DND-41 (cell line): ENCODE data around the gene ZNF316.

Source experiments
- ATAC-seq: fragments of 200-7000 bp; cut with Tn5 transposase; 3 replicates; pipeline ENCODE4 v1.9.1; 2021; ENCODE audit warnings: low read depth; ENCODE audit not compliant: insufficient read depth
- DNase-seq: peaks from one replicate; pipeline ENCODE4 v3.0.0-alpha.2; 2020
- H2AFZ ChIP-seq: 2 replicates; pipeline ENCODE4 v1.6.0; 2012; ENCODE audit warnings: low read depth, low read length
- H3K27ac ChIP-seq: 2 replicates; pipeline ENCODE4 v1.5.1; 2012; ENCODE audit warnings: low read length, inconsistent platforms
- H3K27me3 ChIP-seq: fragments of 200-600 bp; sonication (generic); 2 replicates; pipeline ENCODE4 v1.6.0; 2012; ENCODE audit warnings: low read length, mild to moderate bottlenecking, inconsistent platforms; ENCODE audit not compliant: insufficient read depth, poor library complexity
- H3K36me3 ChIP-seq: 2 replicates; pipeline ENCODE4 v1.5.1; 2012; ENCODE audit warnings: low read length, inconsistent platforms; ENCODE audit not compliant: insufficient read depth
- H3K4me1 ChIP-seq: 2 replicates; pipeline ENCODE4 v1.5.1; 2012; ENCODE audit warnings: mild to moderate bottlenecking, low read length; ENCODE audit not compliant: insufficient read depth
- H3K4me2 ChIP-seq: 2 replicates; pipeline ENCODE4 v1.6.0; 2012; ENCODE audit warnings: mild to moderate bottlenecking, moderate library complexity, low read length, inconsistent platforms; ENCODE audit not compliant: insufficient read depth
- H3K4me3 ChIP-seq, 2 experiments: fragments of 200-600 bp in 1 of 2; shearing (Covaris generic) in 1 of 2; 2 replicates each; pipeline ENCODE4 v1.5.1; 2012 to 2016; ENCODE audit warnings: inconsistent platforms in 2 of 2, low read length in 2 of 2, mild to moderate bottlenecking in 2 of 2, low read depth in 1 of 2, moderate library complexity in 1 of 2
- H3K79me2 ChIP-seq: 2 replicates; pipeline ENCODE4 v1.6.0; 2012; ENCODE audit warnings: low read length, inconsistent platforms; ENCODE audit not compliant: insufficient read depth
- H3K9ac ChIP-seq: 2 replicates; pipeline ENCODE4 v1.6.0; 2012; ENCODE audit warnings: low read depth, mild to moderate bottlenecking, inconsistent platforms, low read length, moderate library complexity
- H3K9me3 ChIP-seq: 2 replicates; pipeline ENCODE4 v1.5.1; 2012; ENCODE audit warnings: low read length, moderate library complexity, mild to moderate bottlenecking, inconsistent platforms; ENCODE audit not compliant: insufficient read depth, severe bottlenecking
- H4K20me1 ChIP-seq: 2 replicates; pipeline ENCODE4 v1.6.0; 2012; ENCODE audit warnings: low read length; ENCODE audit not compliant: insufficient read depth
- EZH2 ChIP-seq: IDR thresholded peaks from 3 replicates; pipeline ENCODE4 v1.6.1; 2012; ENCODE audit warnings: borderline replicate concordance, low read depth, mild to moderate bottlenecking, moderate library complexity, low read length, inconsistent platforms; ENCODE audit not compliant: severe bottlenecking
- TF ChIP-seq, protein P1 (sequence below): IDR thresholded peaks from 2 replicates; pipeline ENCODE4 v1.5.1; 2012; ENCODE audit warnings: borderline replicate concordance, low read length, moderate library complexity, mild to moderate bottlenecking; ENCODE audit not compliant: poor library complexity, severe bottlenecking; ENCODE audit errors: extremely low read depth

The ZNF316 gene

DNA sequence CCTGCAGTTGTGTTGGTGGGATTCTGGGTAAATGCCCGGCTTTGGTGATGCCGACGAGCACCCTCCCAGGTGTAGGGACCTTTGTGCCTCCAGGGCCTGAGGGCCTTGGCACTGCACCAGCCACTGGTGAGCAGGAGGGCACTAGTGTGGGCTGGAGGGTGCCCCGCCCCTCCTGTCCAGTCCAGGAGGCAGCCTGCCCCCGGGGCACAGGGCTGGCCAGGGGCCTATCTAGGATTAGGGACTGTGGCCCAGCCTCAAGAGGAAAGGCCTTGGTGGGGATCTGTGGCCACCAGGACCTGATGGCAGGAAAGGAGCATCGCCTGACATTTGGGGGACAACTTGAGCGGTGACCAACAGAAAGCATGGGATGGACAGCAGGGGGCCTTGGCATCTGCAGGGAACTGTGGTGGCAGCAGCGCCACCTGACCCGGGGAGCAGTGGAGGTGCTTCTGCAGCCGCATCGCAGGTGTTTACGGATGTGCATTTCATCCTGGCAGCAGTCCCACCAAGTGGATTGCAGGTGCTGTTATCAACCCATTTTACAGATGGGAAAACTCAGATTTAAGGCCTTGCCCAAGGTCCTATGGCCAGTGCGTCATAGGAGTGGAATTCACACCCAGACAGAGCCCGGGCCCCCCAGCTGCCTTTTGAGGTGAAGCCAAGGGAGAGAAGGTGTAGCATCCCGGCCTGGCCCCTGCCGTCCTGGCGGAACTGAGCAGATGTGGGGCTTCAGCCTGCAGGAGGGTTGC, 11.1 kb downstream of the ZNF316 start:
- DNase-seq, result no peak
- no peak overlapping the region for H2AFZ ChIP-seq
- H3K9ac ChIP-seq, result no peak overlapping the region
- H3K4me1 ChIP-seq, result no peaks in the 10 kb centered on the region
- no peaks in the 10 kb centered on the region for H3K27me3 ChIP-seq
- no peak overlapping the region for H3K4me3 ChIP-seq
- H3K4me2 ChIP-seq, result no peak overlapping the region
- peaks cover 61% of the 10 kb centered on the region for H4K20me1 ChIP-seq
- H3K9me3 ChIP-seq, result peaks cover 7% of the 10 kb centered on the region
- no peak for ATAC-seq
- H3K79me2 ChIP-seq, result peaks cover 40% of the 10 kb centered on the region
- TF ChIP-seq EZH2, result no peak
- TF ChIP-seq, protein P1, sequence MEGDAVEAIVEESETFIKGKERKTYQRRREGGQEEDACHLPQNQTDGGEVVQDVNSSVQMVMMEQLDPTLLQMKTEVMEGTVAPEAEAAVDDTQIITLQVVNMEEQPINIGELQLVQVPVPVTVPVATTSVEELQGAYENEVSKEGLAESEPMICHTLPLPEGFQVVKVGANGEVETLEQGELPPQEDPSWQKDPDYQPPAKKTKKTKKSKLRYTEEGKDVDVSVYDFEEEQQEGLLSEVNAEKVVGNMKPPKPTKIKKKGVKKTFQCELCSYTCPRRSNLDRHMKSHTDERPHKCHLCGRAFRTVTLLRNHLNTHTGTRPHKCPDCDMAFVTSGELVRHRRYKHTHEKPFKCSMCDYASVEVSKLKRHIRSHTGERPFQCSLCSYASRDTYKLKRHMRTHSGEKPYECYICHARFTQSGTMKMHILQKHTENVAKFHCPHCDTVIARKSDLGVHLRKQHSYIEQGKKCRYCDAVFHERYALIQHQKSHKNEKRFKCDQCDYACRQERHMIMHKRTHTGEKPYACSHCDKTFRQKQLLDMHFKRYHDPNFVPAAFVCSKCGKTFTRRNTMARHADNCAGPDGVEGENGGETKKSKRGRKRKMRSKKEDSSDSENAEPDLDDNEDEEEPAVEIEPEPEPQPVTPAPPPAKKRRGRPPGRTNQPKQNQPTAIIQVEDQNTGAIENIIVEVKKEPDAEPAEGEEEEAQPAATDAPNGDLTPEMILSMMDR, result no peak
- peaks cover 91% of the 10 kb centered on the region for H3K36me3 ChIP-seq
- no peak overlapping the region for H3K27ac ChIP-seq

DNA sequence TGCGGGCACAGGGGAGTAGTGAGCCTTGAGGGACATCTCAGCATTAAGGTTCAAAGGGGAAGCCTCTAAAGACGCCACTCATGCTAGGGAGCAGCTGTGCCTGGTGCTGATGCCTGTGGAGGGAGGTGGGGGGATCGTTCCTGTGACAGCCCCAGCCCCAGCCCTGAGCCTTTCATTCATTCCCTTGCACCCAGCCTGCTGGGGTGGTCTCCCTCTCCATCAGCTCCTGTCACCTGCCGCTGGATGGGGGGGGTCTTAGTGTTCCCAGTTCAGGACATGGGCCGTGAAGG, 11.6 kb downstream of the ZNF316 start:
- Histone ChIP-seq H3K4me3 (no peak overlapping the region), H3K27me3 (no peaks in the 10 kb centered on the region), H3K4me2 (no peak overlapping the region), H3K27ac (no peak overlapping the region), H3K9ac (no peak overlapping the region), H3K9me3 (peaks cover 7% of the 10 kb centered on the region), H2AFZ (no peak overlapping the region), H3K79me2 (peaks cover 37% of the 10 kb centered on the region), H3K36me3 (peaks cover 86% of the 10 kb centered on the region), H4K20me1 (peaks cover 57% of the 10 kb centered on the region), H3K4me1 (no peaks in the 10 kb centered on the region)
- ATAC-seq, result no peak
- DNase-seq, result no peak
- TF ChIP-seq, protein P1, result no peak
- TF ChIP-seq EZH2, result no peak

DNA sequence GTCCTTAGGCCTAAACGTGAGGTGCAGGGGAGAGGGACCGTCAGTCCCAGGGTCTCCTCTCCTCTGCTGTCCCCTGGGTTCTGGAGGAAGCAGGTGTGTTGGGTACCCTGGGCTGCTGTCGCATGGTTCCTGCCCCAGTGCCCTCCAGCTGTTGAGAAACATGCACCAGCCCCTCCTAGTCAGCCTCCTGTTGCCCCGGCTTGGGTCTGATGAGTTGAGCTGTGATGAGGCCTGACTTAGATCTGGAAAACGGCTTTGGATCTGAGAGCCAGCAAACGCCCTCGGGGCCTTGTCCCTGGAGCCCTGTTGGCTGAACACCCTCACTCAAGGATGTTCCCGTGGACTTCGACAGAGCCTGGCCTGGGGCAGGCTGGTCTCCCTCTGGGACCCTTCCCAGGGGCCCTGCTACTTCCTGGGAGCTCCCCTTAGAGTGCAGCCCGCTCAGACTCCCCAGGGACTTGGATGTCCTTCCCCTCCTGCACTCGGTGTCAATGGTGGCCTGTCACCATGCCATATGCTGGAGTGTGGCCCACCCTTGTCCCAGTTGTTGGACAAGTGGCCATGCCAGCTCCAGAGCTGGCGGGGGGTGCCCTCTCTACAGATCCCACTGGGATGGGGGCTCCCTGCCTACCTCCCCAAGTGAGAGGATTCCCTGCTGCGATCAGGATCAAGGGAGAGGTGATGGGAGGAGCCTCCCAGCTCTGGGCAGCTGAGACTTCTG, 12.3 kb downstream of the ZNF316 start:
- Histone ChIP-seq H3K27ac (no peak overlapping the region; the same call in 1 of the 2 replicates), H3K4me3 (no peak overlapping the region), H3K4me2 (no peak overlapping the region), H3K9me3 (peaks cover 7% of the 10 kb centered on the region), H3K9ac (no peak overlapping the region), H3K79me2 (peaks cover 35% of the 10 kb centered on the region), H3K27me3 (no peaks in the 10 kb centered on the region), H3K36me3 (peaks cover 85% of the 10 kb centered on the region), H4K20me1 (peaks cover 50% of the 10 kb centered on the region), H3K4me1 (no peaks in the 10 kb centered on the region), H2AFZ (no peak overlapping the region)
- DNase-seq, result no peak
- TF ChIP-seq EZH2, result no peak
- no peak for ATAC-seq

DNA sequence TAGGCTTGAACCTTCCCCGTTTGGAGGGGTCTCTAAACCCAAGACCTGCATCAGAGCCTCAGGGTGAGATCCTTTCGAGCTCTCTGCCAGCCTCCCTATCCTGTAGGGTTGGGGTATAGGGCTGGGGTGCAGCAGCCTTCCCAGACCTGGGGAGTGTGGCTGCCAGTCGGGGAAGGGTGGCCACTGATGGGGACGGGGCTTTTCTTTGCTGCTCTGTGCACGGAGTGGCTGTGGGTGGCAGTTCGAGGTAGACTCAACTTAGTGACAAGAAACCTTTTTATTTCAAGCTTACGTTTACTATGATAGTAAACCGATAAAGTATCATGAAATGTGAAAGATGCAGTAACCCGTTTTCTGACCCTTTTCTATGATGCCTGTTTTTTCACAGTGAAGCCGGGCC, 13.0 kb downstream of the ZNF316 start:
- Histone ChIP-seq H4K20me1 (peaks cover 51% of the 10 kb centered on the region), H3K27me3 (no peaks in the 10 kb centered on the region), H2AFZ (no peak overlapping the region), H3K4me1 (no peaks in the 10 kb centered on the region), H3K36me3 (peaks cover 84% of the 10 kb centered on the region), H3K27ac (no peak overlapping the region), H3K9me3 (peaks cover 7% of the 10 kb centered on the region), H3K79me2 (peaks cover 30% of the 10 kb centered on the region), H3K9ac (no peak overlapping the region), H3K4me3 (no peak overlapping the region), H3K4me2 (no peak overlapping the region)
- TF ChIP-seq EZH2, result no peak
- TF ChIP-seq, protein P1, result no peak
- ATAC-seq, result no peak
- no peak for DNase-seq
